ENCODE results near the gene TBC1D2B. TPM values are rescaled to one million over a fixed set of nuclear protein-coding genes. Genes with fewer than 3 reads are reported as not detected.
A peak's percentile ranks its signal among the peaks of the same experiment; 100 is the strongest.
"Not testable (repeated sequence)": the region's sequence is repeated elsewhere in the genome, so short reads cannot be mapped to it uniquely, and the experiment has no call there.

Gene TBC1D2B
- total and polyA plus RNA-seq, 11 donors, result 5.1 to 45.2 (median 10.1) TPM

DNA sequence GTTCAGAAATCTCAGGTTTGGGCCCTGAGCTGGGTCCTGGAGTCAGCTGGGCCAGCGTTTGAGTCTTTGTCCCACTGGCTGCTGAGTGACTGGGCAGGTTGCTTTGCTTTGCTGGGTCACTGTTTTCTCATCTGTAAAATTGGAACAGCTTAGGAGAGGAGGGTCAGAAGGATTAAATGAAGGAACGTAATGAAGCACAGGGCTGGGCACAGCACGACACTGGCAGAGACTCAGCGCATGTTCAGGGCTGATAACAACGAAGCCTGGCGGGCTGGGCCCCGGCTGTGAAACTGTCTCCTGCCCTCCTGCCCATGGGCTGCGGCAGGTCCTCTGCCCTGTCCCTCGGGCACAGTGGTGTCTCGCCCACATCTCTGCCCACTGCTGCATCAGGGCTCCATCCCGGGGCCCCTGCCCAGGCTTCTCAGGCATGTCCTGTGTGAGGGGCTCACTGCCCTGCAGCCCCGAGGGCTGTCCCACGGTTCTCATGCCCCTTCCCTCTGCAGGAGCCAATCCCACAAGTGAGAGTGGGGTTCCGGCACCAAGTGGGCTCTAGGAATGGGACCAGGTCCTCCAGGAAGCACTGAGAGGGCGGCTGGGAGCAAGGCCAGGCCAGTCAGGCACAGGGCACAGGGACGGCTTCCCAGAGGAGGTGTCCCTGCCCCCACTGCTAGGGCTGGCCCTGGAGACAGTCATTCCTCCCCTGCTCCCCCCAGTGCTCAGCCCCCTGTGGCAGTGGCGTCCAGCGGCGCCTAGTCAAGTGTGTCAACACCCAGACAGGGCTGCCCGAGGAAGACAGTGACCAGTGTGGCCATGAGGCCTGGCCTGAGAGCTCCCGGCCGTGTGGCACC, 88.0 kb downstream of the TBC1D2B start:
- intact Hi-C loops (cut with DNase I), result loop anchor here in 2 of 10 donors (2.0 to 5.0 kb wide), 2 partner anchors 15 to 88 kb away; partner anchors contain the start of gene TBC1D2B (in 1 of the 2)
- H3K9me3 ChIP-seq, result no peaks in the 10 kb centered on the region

DNA sequence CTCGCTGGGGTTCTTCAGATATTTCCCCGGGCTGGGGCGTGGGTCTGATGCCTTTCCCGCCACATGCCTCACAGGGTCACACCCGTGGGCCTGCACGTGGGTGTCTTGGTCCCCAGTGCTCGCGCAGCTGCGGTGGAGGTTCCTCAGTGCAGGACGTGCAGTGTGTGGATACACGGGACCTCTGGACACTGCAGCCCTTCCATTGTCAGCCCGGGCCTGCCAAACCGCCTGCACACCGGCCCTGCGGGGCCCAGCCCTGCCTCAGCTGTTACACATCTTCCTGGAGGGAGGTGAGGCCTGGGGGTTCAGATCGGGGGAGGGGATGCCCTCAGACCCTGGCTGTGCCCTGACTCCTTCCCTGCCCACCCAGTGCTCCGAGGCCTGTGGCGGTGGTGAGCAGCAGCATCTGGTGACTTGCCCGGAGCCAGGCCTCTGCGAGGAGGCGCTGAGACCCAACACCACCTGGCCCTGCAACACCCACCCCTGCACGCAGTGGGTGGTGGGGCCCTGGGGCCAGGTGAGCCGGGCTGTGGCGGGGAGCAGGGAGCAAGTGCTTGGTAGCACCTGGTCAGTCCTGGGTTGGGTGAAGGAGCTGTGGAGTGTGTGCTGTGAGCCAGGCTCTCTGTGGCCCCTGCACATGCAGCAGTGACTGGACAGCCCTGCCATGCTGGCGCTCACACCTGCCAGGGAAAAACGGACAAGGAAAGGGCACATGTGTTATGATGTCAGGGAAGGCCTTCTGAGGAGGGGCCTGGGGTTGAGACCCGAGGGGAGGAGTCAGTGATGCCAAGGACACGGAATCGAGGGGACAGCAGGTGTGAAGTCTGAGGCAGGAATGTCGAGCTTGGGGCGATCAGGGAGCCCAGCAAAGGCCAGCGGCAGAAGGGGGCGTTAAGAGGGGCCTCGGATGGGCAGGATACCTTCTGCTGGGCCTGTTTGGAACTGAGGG, 88.9 kb downstream of the TBC1D2B start:
- Histone ChIP-seq H3K4me1 (peaks cover 6 to 52% (median 36%) of the 10 kb centered on the region in 12 donors), H3K9me3 (no peaks in the 10 kb centered on the region), H3K36me3 (no peaks in the 10 kb centered on the region), H3K4me3 (no peak overlapping the region), H3K27ac (no peak overlapping the region), H3K27me3 (no peaks in the 10 kb centered on the region)
- intact Hi-C loops (cut with DNase I), result no loop called here
- DNase-seq (peak in 1 of 5 donors; percentile 26), ATAC-seq (no peak)
- WGBS, 4 donors, result 81 to 83% (median 82%) methylated on average over 21 to 34 of the region's 34 CpGs
- TF ChIP-seq, protein P1, sequence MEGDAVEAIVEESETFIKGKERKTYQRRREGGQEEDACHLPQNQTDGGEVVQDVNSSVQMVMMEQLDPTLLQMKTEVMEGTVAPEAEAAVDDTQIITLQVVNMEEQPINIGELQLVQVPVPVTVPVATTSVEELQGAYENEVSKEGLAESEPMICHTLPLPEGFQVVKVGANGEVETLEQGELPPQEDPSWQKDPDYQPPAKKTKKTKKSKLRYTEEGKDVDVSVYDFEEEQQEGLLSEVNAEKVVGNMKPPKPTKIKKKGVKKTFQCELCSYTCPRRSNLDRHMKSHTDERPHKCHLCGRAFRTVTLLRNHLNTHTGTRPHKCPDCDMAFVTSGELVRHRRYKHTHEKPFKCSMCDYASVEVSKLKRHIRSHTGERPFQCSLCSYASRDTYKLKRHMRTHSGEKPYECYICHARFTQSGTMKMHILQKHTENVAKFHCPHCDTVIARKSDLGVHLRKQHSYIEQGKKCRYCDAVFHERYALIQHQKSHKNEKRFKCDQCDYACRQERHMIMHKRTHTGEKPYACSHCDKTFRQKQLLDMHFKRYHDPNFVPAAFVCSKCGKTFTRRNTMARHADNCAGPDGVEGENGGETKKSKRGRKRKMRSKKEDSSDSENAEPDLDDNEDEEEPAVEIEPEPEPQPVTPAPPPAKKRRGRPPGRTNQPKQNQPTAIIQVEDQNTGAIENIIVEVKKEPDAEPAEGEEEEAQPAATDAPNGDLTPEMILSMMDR (IDR thresholded peaks at IDR 0.05), result no peak
- no peak for TF ChIP-seq POLR2A (IDR thresholded peaks at IDR 0.05)

More for the DNA sequence above, 88.0 kb downstream of the TBC1D2B start:
- H3K4me3 ChIP-seq, result no peak overlapping the region
- H3K36me3 ChIP-seq, result no peaks in the 10 kb centered on the region
- peaks cover 6 to 61% (median 44%) of the 10 kb centered on the region in 12 donors for H3K4me1 ChIP-seq
- H3K27me3 ChIP-seq, result no peaks in the 10 kb centered on the region
- WGBS, 4 donors, result 73 to 82% (median 80%) methylated on average over 13 to 22 of the region's 22 CpGs
- ATAC-seq (no peak), DNase-seq (peak in 1 of 5 donors; percentile 18)
- peak overlapping the region in 3 of 12 donors; percentile 76 to 86 (median 86) for H3K27ac ChIP-seq
- TF ChIP-seq POLR2A (IDR thresholded peaks at IDR 0.05), result no peak
- TF ChIP-seq, protein P1 (IDR thresholded peaks at IDR 0.05), result no peak

DNA sequence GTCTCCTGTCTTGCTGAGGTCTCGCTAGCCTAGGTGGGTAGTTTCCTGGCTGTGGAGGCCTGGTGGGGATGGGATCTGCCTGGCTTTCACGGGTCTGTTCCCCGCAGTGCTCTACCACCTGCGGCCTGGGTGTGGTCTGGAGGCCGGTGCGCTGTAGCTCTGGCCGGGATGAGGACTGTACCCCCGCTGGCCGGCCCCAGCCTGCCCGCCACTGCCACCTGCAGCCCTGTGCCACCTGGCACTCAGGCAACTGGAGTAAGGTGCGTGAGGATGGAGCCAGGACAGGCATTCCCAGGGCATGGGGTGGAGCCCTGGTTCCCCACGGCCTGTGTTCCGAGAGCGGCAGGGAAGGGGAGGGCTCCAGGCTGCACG, 89.8 kb downstream of the TBC1D2B start:
- ATAC-seq; H3K9me3 ChIP-seq; H3K36me3 ChIP-seq; H3K4me3 ChIP-seq; H3K27me3 ChIP-seq; DNase-seq; H3K27ac ChIP-seq; intact Hi-C loops (cut with DNase I): not testable (repeated sequence)
- WGBS, 4 donors, result 60 to 88% (median 74%) methylated on average over 1 to 15 of the region's 15 CpGs
- peaks cover 6 to 44% (median 27%) of the 10 kb centered on the region in 12 donors for H3K4me1 ChIP-seq

DNA sequence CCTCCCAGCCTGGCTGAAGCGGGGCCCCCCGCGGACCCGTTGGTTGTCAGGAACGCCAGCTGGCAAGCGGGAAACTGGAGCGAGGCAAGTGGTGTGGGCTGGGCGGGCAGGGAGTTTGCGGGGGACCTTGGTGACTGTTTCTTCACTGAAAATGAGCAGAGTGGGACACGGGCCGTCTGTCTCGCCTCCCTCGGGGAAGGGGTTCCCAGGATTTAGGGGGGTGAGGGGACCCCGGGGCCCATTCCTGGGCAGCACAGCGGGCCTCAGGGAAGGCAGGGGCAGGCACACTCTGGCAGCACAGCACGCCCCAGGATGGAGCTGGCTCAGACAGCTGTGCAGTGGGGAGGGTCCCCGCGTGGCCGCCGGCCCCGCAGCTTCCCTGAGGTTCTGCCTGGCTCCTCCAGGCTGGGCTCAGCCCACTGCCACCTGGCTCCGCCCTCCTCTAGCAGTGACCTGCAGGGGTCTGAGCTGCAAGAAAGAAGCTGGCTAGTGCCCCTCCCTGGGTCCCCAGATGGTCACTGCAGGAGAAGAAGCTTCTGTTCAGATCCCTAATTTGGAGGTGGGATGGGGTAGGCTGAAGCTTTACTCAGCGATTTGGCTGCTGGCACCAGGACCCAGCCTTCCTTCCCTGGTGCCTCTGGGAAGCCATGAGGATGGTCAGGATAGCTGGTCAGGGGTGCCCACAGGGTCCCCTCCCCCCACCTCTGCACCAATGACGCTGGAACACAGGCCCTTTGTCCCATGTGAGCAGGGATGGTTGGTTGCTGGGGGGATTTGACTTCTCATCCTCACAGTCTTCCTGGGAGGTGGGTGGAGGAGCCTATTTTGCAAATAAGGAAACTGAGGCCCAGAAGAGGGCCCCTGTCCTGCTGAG, 90.4 kb downstream of the TBC1D2B start:
- peak in 1 of 5 donors; percentile 21 for DNase-seq

More for the DNA sequence above, 90.4 kb downstream of the TBC1D2B start:
- Histone ChIP-seq H3K36me3 (no peaks in the 10 kb centered on the region), H3K27me3 (no peaks in the 10 kb centered on the region), H3K9me3 (no peaks in the 10 kb centered on the region), H3K27ac (no peak overlapping the region), H3K4me3 (no peak overlapping the region), H3K4me1 (peaks cover 6 to 39% (median 23%) of the 10 kb centered on the region in 12 donors)
- intact Hi-C loops (cut with DNase I), result no loop called here
- 68 to 81% (median 70%) methylated on average over 20 to 24 of the region's 24 CpGs for WGBS, 4 donors
- ATAC-seq, result no peak
- TF ChIP-seq, protein P1 (IDR thresholded peaks at IDR 0.05), result no peak
- TF ChIP-seq POLR2A (IDR thresholded peaks at IDR 0.05), result no peak

Data from heart left ventricle (tissue), 16 donors.